ENCODE data around the gene MYL7. TPM values are rescaled to one million over a fixed set of nuclear protein-coding genes. Genes with fewer than 3 reads are reported as not detected.
A peak's percentile ranks its signal among the peaks of the same experiment; 100 is the strongest.
"Not testable (repeated sequence)": the region's sequence is repeated elsewhere in the genome, so short reads cannot be mapped to it uniquely, and the experiment has no call there.

MYL7 gene
- polyA plus RNA-seq, 3 donors = not detected

- H3K9ac ChIP-seq (ENCODE audit: insufficient read depth, low read length, poor library complexity, severe bottlenecking) = no peak overlapping the region
- H3K27me3 Mint-ChIP-seq (ENCODE audit: low read depth in 3 of 3) = peaks cover 0 to 11% (median 2%) of the 10 kb centered on the region in 3 donors
- H3K9me3 ChIP-seq (replicated peaks in 1 of 2; ENCODE audit: control insufficient read depth in 1 of 2, insufficient read depth in 1 of 2, low read length in 2 of 2) = no peaks in the 10 kb centered on the region
- no peak for TF ChIP-seq CTCF (IDR thresholded peaks at IDR 0.05)
- peak overlapping the region in 1 of 7 donors; percentile 79 for H3K27ac Mint-ChIP-seq
- peaks cover 0 to 4% (median 0%) of the 10 kb centered on the region in 7 donors for H3K9me3 Mint-ChIP-seq
- H3K27me3 ChIP-seq (ENCODE audit: control insufficient read depth in 2 of 2, insufficient read depth in 2 of 2, low read length in 2 of 2) = no peaks in the 10 kb centered on the region
- H3K4me1 ChIP-seq (ENCODE audit: control insufficient read depth in 1 of 2, insufficient read depth in 2 of 2, low read length in 2 of 2) = peaks cover 3% of the 10 kb centered on the region in 2 donors
- no peak overlapping the region for H3K4me3 Mint-ChIP-seq
- H3K36me3 ChIP-seq (replicated peaks in 1 of 2; ENCODE audit: control insufficient read depth in 1 of 2, insufficient read depth in 2 of 2, low read length in 2 of 2) = no peaks in the 10 kb centered on the region
- H4K20me1 ChIP-seq (ENCODE audit: insufficient read depth, low read length) = no peaks in the 10 kb centered on the region
- peaks cover 3% of the 10 kb centered on the region for H3K4me1 Mint-ChIP-seq
- 62% methylated on average over 5 of the region's 6 CpGs for WGBS (ENCODE audit: insufficient coverage)
- no peak overlapping the region for H3K4me3 ChIP-seq (replicated peaks in 1 of 3; ENCODE audit: low read depth in 2 of 3, low read length in 3 of 3)
- intact Hi-C loops (cut with micrococcal nuclease) = no loop called here
- H3K36me3 Mint-ChIP-seq = no peaks in the 10 kb centered on the region
- H2AFZ ChIP-seq (ENCODE audit: insufficient read depth, low read depth, low read length, poor library complexity, severe bottlenecking) = no peak overlapping the region
- DNase-seq = no peak
- H3K27ac ChIP-seq (ENCODE audit: low read depth in 1 of 2, low read length in 2 of 2) = no peak overlapping the region
- H3K4me2 ChIP-seq (replicated peaks; ENCODE audit: extremely low read depth, low read length, poor library complexity, severe bottlenecking) = no peak overlapping the region
- H3K79me2 ChIP-seq (ENCODE audit: insufficient read depth, low read length) = no peaks in the 10 kb centered on the region
These were observed 12.2 kb downstream of the MYL7 start for GRCh38 chr7:44128721-44129582.

DNA sequence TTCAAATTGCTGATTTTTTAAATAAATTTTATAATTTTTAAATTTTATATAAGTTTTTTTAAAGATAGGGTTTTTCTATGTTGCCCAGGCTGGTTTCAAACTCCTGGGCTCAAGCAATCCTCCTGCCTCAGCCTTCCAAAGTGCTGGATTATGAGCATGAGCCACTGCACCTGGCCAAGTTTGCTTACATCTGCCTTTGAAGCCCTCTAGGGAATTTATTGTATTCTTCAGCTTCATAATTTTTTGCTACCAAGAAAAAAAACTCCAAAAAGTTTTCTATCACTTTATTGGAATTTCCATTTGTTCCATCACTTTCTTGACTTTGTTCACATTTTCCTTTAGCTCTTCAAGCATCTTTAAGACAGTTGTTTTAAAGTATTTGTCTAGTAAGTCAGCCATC, 14.0 kb downstream of the MYL7 start:
- H3K27ac Mint-ChIP-seq = no peak overlapping the region
- H3K27me3 Mint-ChIP-seq (ENCODE audit: low read depth in 3 of 3) = peaks cover 0 to 10% (median 0%) of the 10 kb centered on the region in 3 donors
- no peak overlapping the region for H3K4me2 ChIP-seq (replicated peaks; ENCODE audit: extremely low read depth, low read length, poor library complexity, severe bottlenecking)
- peaks cover 14 to 16% of the 10 kb centered on the region in 2 donors for H3K4me1 ChIP-seq (ENCODE audit: control insufficient read depth in 1 of 2, insufficient read depth in 2 of 2, low read length in 2 of 2)
- no peak for DNase-seq
- H3K36me3 ChIP-seq (replicated peaks in 1 of 2; ENCODE audit: control insufficient read depth in 1 of 2, insufficient read depth in 2 of 2, low read length in 2 of 2) = no peaks in the 10 kb centered on the region
- no peak overlapping the region for H3K9ac ChIP-seq (ENCODE audit: insufficient read depth, low read length, poor library complexity, severe bottlenecking)
- no peaks in the 10 kb centered on the region for H3K36me3 Mint-ChIP-seq
- H3K4me1 Mint-ChIP-seq = peaks cover 11% of the 10 kb centered on the region
- no peak overlapping the region for H3K4me3 Mint-ChIP-seq
- H3K4me3 ChIP-seq (replicated peaks in 1 of 3; ENCODE audit: low read depth in 2 of 3, low read length in 3 of 3) = no peak overlapping the region
- H4K20me1 ChIP-seq (ENCODE audit: insufficient read depth, low read length) = no peaks in the 10 kb centered on the region
- no peaks in the 10 kb centered on the region for H3K9me3 ChIP-seq (replicated peaks in 1 of 2; ENCODE audit: control insufficient read depth in 1 of 2, insufficient read depth in 1 of 2, low read length in 2 of 2)
- H3K27ac ChIP-seq (ENCODE audit: low read depth in 1 of 2, low read length in 2 of 2) = no peak overlapping the region
- intact Hi-C loops (cut with micrococcal nuclease) = no loop called here
- no peak for TF ChIP-seq CTCF (IDR thresholded peaks at IDR 0.05)
- no peak overlapping the region for H2AFZ ChIP-seq (ENCODE audit: insufficient read depth, low read depth, low read length, poor library complexity, severe bottlenecking)
- H3K9me3 Mint-ChIP-seq = peaks cover 0 to 4% (median 0%) of the 10 kb centered on the region in 7 donors
- H3K27me3 ChIP-seq (ENCODE audit: control insufficient read depth in 2 of 2, insufficient read depth in 2 of 2, low read length in 2 of 2) = no peaks in the 10 kb centered on the region
- peaks cover 6% of the 10 kb centered on the region for H3K79me2 ChIP-seq (ENCODE audit: insufficient read depth, low read length)

DNA sequence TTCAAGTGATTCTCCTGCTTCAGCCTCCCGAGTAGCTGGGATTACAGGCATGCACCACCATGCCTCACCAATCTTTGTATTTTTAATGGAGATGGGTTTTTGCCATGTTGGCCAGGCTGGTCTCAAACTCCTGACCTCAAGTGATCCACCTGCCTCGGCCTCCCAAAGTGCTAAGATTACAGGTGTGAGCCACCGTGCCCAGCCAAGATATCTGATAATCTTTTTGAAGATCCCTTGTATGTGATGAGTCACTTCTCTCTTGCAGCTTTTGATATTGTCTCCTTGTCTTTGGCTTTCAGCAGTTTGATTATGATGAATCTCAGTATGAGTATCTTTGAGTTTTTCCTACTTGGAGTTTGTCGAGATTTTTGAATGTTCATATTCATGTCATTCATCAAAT, 14.6 kb downstream of the MYL7 start:
- H3K27me3 Mint-ChIP-seq (ENCODE audit: low read depth in 3 of 3); H3K4me3 ChIP-seq (replicated peaks in 1 of 3; ENCODE audit: low read depth in 2 of 3, low read length in 3 of 3); H3K27me3 ChIP-seq (ENCODE audit: control insufficient read depth in 2 of 2, insufficient read depth in 2 of 2, low read length in 2 of 2); H3K36me3 ChIP-seq (replicated peaks in 1 of 2; ENCODE audit: control insufficient read depth in 1 of 2, insufficient read depth in 2 of 2, low read length in 2 of 2); H2AFZ ChIP-seq (ENCODE audit: insufficient read depth, low read depth, low read length, poor library complexity, severe bottlenecking); H3K4me2 ChIP-seq (replicated peaks; ENCODE audit: extremely low read depth, low read length, poor library complexity, severe bottlenecking); H4K20me1 ChIP-seq (ENCODE audit: insufficient read depth, low read length); H3K27ac ChIP-seq (ENCODE audit: low read depth in 1 of 2, low read length in 2 of 2); intact Hi-C loops (cut with micrococcal nuclease); H3K4me3 Mint-ChIP-seq; H3K36me3 Mint-ChIP-seq; H3K9me3 Mint-ChIP-seq; H3K9ac ChIP-seq (ENCODE audit: insufficient read depth, low read length, poor library complexity, severe bottlenecking); H3K27ac Mint-ChIP-seq; DNase-seq; H3K9me3 ChIP-seq (replicated peaks in 1 of 2; ENCODE audit: control insufficient read depth in 1 of 2, insufficient read depth in 1 of 2, low read length in 2 of 2): not testable (repeated sequence)
- Histone ChIP-seq H3K79me2 (ENCODE audit: insufficient read depth, low read length) (peaks cover 12% of the 10 kb centered on the region), H3K4me1 (ENCODE audit: control insufficient read depth in 1 of 2, insufficient read depth in 2 of 2, low read length in 2 of 2) (peaks cover 14 to 16% of the 10 kb centered on the region in 2 donors)
- WGBS (ENCODE audit: insufficient coverage) = 90% methylated on average over 2 of the region's 4 CpGs
- H3K4me1 Mint-ChIP-seq = peaks cover 14% of the 10 kb centered on the region
